Measurements from ENCODE around the gene CAV2. TPM values are rescaled to one million over a fixed set of nuclear protein-coding genes. Genes with fewer than 3 reads are reported as not detected.

Gene CAV2
- total and polyA plus RNA-seq, 9 of the 15 experiments (the other 6 are each of a cell fraction or from before 2014, with no cell fraction given), result 16.1 to 137 (median 38.3) TPM

- TF ChIP-seq MNT (conservative IDR thresholded peaks at IDR 0.05) (0 out of 4 replicates have a peak, but pooled peaks of 1 of the 2 experiments have one; percentile 27), NFE2L1 (tag; IDR thresholded peaks at IDR 0.05; ENCODE audit: borderline replicate concordance, low read depth) (no peak), SIX5 (IDR thresholded peaks at IDR 0.05; ENCODE audit: borderline replicate concordance in 1 of 2, insufficient read depth in 1 of 2, low read depth in 1 of 2, low read length in 2 of 2) (no peak)
Observed at GRCh38 chr7:116468534-116468933, 31.0 kb upstream of the CAV2 start (continued).

- in situ Hi-C loops (cut with MboI), result no loop called here
- H3K4me3 ChIP-seq, result no peak overlapping the region
- 31% methylated on average over 1 of the region's 1 CpG for WGBS (ENCODE audit: insufficient coverage, low coverage, missing lambda C conversion rate)
- no peak for TF ChIP-seq NFYB (IDR thresholded peaks at IDR 0.05; ENCODE audit: extremely low read depth, insufficient read length)
- TF ChIP-seq CBX5 (IDR thresholded peaks at IDR 0.05; ENCODE audit: borderline replicate concordance, low read depth), result no peak
- TF ChIP-seq FIP1L1 (IDR thresholded peaks at IDR 0.05; ENCODE audit: low read depth, low read length, poor library complexity, severe bottlenecking), result no peak
- TF ChIP-seq NR2C2 (CRISPR knock-in tag; IDR thresholded peaks at IDR 0.05), result no peak
- no peak for TF ChIP-seq NR2C2 (tag; IDR thresholded peaks at IDR 0.05)
- TF ChIP-seq SMAD3 (CRISPR knock-in tag; conservative IDR thresholded peaks at IDR 0.05), result no peak
- TF ChIP-seq, protein P1, sequence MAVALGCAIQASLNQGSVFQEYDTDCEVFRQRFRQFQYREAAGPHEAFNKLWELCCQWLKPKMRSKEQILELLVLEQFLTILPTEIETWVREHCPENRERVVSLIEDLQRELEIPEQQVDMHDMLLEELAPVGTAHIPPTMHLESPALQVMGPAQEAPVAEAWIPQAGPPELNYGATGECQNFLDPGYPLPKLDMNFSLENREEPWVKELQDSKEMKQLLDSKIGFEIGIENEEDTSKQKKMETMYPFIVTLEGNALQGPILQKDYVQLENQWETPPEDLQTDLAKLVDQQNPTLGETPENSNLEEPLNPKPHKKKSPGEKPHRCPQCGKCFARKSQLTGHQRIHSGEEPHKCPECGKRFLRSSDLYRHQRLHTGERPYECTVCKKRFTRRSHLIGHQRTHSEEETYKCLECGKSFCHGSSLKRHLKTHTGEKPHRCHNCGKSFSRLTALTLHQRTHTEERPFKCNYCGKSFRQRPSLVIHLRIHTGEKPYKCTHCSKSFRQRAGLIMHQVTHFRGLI (CRISPR knock-in tag; IDR thresholded peaks at IDR 0.05), result no peak
- no peak for TF ChIP-seq ID3 (CRISPR knock-in tag; IDR thresholded peaks at IDR 0.05)
- no peak for TF ChIP-seq ID3 (tag; IDR thresholded peaks at IDR 0.05)
- no peak for TF ChIP-seq TEAD4 (IDR thresholded peaks at IDR 0.05; ENCODE audit: low read length)
- TF ChIP-seq TEAD4 (CRISPR knock-in tag; IDR thresholded peaks at IDR 0.05; ENCODE audit: borderline replicate concordance), result no peak
- no peak for TF ChIP-seq ZNF512 (tag; IDR thresholded peaks at IDR 0.05)
Observed at GRCh38 chr7:116477625-116478024, 21.9 kb upstream of the CAV2 start.

More at GRCh38 chr7:116477625-116478024, 21.9 kb upstream of the CAV2 start:
- H3K27me3 ChIP-seq (ENCODE audit: control insufficient read depth in 2 of 2, insufficient read depth in 2 of 2, low read length in 2 of 2), result no peaks in the 10 kb centered on the region
- H3K9me3 ChIP-seq (replicated peaks; ENCODE audit: control insufficient read depth, insufficient read depth, low read depth, low read length), result no peaks in the 10 kb centered on the region
- BruUV-seq (replicated peaks), result no TSS peak
- no peaks in the 10 kb centered on the region for H3K4me1 ChIP-seq (replicated peaks in 1 of 2; ENCODE audit: control insufficient read depth in 2 of 2, insufficient read depth in 2 of 2, low read length in 2 of 2)
- intact Hi-C loops (cut with micrococcal nuclease), result no loop called here
- no peaks in the 10 kb centered on the region for H3K79me2 ChIP-seq (ENCODE audit: control insufficient read depth, insufficient read depth, low read length)
- H3K4me2 ChIP-seq (ENCODE audit: insufficient read depth, low read length), result no peak overlapping the region
- no peaks in the 10 kb centered on the region for H3K36me3 ChIP-seq (ENCODE audit: control insufficient read depth, insufficient read depth, low read length)
- ChIA-PET CTCF (ENCODE audit: low intra/inter-chr PET ratio) (no interaction called here), POLR2A (interaction anchor here (1.6 kb wide), 1 partner anchor 12 kb away, joined by 3 read pairs; no protein-coding TSS in a partner anchor)
- no peaks in the 10 kb centered on the region for H3K9me1 ChIP-seq (ENCODE audit: control insufficient read depth, insufficient read depth, low read length)
- no peak overlapping the region for H3K9ac ChIP-seq (ENCODE audit: insufficient read depth in 1 of 2, low read depth in 2 of 2, low read length in 2 of 2)
- no peaks in the 10 kb centered on the region for H4K20me1 ChIP-seq (replicated peaks; ENCODE audit: control insufficient read depth, insufficient read depth, low read length)
- no peak overlapping the region for H3K27ac ChIP-seq (ENCODE audit: extremely low read depth, low read depth, low read length)
- H2AFZ ChIP-seq (ENCODE audit: low read depth, low read length), result no peak overlapping the region
- ATAC-seq (peak; percentile 50; the same call in 1 of the 3 replicates), FAIRE-seq (no peak), DNase-seq (ENCODE audit: extremely low read depth in 1 of 4, low spot score in 3 of 4) (no peak)

Measured in K562 (cell line).